GM18909 (cell line): ENCODE measurements around the gene SRGAP3.
"Not testable (repeated sequence)": the region's sequence is repeated elsewhere in the genome, so short reads cannot be mapped to it uniquely, and the experiment has no call there.

Experiments used
- ATAC-seq: cut with Tn5 transposase; IDR thresholded peaks from one replicate; pipeline ENCODE4 v1.9.1; 2021; ENCODE audit warnings: mild to moderate bottlenecking; ENCODE audit not compliant: unreplicated experiment, poor library complexity

SRGAP3 gene

DNA sequence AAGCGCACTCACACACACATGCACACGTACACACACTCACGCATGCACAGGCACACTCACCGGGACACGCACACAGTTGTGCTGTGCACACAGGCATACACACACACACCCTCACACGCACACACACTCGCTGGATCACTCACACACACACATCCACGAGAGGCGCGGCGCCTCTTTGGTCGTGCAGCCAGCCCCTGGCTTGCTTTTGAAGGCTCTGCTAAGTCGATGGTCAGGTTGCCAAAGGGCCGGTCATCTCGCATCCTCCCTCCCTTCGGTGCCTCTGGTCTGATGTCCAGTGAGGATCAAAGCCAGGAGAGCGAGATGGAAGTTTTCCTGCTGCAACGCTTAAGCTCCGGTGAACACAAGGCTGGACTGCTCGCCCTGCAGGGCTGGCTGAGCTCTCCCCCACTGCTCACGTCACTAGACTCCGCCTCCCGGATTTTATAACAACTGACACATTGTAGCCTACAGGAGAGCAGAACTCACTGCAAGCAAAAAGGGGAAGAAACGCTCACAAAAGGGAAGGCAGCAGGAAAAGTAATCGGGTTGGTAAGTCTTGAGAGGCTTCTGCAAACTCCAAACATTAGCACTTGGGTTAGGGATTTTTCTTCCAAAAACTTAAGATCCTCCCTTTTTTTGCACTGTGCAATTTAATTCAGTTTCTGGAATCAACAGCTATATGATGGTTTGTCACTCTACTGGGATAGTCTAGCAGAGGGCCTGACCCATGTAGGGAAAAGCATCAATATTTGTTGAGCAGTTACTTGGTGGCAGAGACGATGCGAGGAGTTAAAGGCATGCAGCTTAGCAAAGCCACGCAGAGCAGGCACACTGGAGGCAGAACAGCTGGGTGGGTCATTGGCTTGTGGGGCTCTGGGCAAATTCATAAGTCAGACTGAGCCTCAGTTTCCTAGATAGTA is at the start of gene SRGAP3:
Gene SRGAP3, minus strand, starts transcription at position 374 of the 920 bp plus-strand sequence. CDS start 695 bp downstream, outside the sequence.
- peak; percentile 100 for ATAC-seq

DNA sequence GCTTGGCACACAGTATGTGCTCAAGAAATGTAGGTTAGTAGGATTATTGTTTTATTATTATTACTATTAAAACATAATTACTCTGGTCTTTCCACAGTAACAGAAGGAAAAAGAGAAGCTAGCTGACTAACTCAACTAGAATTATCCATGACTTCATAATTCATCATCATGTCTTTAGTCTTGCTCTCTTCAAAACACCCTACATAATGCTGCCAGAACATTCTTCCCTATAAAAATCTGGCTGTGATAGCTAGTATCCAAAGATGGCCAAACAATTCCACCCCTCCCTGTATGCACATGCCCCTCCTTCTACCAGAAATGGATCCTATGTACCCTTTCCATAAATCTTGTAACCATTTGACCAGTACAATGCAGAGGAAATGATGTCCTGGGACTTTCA is 48.8 kb upstream of the SRGAP3 start:
- ATAC-seq: no peak

DNA sequence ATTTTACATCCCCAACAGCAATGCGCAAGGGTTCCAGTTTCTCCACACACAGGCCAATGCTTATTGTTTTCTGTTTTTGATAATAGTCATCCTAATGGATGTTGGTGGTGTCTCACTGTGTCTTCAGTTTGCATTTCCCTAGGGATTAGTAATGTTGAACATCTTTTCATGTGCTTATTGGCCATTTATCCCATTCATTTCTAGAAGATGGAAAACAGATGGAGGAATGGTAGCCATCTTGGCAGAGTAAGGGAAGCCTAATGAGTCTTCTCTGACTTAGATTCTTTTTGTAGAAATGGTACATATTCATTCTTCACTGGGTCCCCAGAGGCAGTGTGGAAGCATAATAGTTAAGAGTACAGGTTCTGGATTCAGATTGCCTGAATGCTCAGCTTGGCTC is 46.8 kb upstream of the SRGAP3 start:
- ATAC-seq: no peak

DNA sequence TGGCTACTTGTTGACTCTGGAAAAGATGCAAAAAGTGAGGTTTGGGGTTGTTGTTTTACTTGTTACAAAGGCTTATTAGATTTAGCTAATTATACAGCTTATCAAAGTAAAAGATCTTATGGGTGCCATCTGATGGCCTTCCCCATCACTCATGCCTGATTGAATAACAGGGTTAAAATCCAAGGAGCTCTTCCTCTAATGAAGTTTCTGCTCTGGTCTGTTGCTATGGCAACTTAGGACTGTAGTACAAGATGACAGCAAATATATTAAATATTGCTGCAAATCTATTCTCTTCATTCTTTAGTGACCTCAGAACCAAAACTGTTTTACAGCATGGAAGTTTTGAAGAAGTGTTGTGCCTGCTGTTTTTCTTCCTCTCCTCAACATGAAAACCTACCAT is 45.6 kb upstream of the SRGAP3 start:
- no peak for ATAC-seq

DNA sequence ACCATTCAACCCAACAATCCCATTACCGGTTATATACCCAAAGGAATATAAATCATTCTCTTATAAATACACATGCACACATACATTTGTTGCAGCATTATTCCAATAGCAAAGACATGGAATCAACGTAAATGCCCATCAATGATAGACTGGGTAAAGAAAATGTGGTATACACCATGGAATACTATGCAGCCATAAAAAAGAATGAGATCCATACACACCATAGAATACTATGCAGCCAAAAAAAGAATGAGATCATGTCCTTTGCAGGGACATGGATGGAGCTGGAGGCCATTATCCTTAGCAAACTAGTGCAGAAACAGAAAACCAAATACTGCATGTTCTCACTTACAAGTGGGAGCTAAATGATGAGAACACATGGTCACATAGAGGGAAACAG is 44.5 kb upstream of the SRGAP3 start:
- not testable (repeated sequence) for ATAC-seq

DNA sequence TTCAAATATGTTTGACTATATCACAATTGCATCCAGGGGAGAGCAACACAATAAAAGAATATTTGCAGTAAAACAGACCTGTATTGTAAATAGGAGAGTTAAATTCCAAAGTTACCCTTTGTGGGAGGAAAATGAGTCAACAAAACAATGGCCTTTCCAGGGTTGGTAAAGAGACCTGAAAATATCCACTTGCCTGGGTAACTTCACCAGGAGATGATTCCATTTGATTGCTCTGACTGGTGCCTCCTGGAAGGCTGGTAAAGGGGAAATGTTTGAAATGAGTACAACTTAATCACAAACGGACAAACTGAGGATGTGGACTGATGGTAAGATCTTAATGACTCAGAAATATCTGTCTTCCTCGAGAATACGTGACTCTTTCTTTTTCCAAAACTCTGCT is 43.6 kb upstream of the SRGAP3 start:
- no peak for ATAC-seq

DNA sequence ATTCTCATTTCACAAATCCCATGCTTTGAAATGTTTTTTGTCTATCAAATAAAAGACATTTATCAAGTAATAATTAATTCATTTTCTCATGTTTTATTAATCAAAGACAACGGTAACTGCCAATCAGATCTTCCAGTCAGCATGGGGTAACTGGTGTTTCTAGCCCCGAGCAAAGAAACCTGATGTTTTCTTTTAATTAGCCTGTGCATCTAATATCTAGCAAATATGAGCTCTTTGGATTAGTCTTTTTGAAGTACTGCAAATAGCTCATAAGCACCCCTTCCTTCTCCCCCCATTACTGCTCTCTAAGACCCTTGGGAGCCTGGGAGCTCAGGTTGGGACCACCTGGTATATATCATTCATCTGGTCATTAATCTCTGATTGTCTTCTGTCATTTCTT is 43.1 kb upstream of the SRGAP3 start:
- ATAC-seq: no peak

DNA sequence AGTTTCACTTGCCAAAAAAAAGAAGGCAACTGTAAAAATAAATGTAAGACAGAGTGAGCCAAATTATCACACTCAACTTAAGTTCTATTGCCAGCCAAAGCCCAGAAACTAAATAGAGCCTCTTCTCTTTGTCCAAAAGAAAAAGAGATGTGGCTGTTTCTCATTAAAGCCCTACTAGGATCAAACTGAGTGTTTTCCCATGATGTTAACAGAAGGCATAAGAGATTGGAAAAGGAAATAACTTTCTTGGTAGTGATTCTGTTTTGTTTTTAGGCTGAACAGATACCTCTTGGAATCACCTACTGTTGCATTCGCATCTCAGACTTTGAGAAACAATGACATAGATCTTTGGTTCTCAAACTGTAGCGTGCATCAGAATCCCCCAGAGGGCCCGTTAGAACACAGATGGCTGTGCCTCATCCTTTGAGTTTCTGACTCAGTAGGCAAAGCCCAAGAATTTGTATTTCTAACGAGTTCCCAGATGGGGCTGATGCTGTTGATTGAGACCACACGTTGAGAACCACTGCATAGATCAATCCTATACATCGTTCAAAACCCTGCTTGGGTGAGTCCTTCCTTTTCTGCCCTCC is 42.5 kb upstream of the SRGAP3 start:
- ATAC-seq: no peak

DNA sequence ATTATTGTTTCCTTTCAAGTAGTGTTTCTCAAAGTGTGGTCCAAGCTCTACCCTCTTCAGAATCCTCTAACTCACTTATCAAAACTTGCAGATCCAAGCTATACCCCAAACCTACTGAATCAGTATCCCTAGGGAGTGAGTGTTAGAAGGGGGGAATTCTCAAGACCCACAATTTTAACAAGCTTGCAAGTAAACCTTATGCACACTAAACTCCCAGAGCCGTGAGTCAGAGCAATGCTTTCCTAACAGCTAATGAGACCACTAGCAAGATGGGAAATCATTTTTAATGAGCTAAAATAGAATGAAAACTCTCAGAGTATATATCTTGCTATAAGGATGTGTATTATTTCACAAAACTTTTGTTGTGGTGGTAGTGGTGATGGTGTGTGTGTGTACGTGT is 41.1 kb upstream of the SRGAP3 start:
- ATAC-seq: no peak

DNA sequence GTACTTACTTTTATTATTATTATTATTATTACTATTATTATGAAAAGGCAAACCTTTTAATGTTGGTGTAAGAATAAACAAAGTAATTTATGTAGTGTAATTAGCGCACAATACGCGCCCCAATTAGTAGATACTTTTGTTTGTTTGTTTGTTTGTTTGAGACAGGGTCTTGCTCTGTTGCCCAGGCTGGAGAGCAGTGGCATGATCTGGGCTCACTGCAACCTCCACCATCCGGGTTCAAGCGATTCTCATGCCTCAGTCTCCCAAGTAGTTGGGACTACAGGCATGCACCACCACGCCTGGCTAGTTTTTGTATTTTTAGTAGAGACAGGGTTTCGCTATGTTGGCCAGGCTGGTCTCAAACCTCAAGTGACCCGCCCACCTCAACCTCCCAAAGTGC is 32.1 kb upstream of the SRGAP3 start:
- not testable (repeated sequence) for ATAC-seq

DNA sequence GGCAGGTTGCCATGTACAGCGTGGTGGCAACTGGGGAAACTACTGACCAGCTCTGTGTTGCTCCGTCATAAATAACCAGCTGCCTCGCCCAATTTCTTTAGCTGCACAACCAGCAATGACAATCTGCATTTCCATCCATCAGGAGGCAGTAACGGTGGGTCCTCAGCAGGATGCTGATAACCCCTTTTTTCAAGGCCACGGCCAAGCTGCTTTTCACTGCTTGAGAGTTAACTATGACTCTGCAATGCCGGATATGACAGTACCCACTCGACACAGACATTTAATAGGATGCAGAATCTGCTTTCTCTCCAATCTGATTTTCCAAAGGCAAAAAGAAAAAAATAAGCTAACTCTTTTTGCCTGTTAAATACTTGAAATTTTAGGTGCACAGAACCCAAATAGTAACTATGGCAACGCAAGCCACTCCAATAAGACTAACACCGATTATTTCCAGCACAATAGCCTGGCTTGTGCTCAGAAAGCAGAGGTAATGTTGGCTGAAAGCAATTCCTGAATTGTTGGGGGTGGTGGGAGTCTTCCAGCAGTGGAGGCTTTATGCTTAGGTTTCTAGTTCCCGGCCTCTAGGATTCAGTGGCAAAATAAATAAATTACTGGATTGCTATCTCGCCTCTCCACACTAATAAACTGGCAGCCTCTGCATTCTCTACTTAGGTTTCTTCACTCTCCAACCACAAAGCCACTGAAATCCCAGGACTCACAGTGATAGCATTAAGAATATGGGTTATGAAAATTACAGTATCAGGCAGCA is 31.2 kb upstream of the SRGAP3 start:
- no peak for ATAC-seq

DNA sequence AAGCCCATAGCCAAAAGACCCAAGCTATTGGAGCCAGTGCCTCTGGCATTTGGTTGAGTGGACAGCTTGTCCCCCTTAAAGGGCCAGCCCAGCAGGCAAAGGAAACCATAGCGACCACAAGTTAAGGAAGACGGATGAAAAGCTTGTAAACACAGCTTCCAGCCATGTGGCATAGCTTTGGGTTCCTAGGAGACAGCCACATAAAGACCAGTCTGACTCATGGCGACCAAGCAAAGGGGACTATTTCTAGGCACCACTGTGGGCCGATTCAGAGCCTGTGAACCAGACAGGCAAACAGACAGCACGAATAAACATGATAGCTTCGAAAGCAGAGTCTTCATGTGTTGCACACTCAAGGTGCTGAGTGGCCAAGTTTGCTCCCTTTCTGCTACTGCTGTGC is 30.5 kb upstream of the SRGAP3 start:
- no peak for ATAC-seq

DNA sequence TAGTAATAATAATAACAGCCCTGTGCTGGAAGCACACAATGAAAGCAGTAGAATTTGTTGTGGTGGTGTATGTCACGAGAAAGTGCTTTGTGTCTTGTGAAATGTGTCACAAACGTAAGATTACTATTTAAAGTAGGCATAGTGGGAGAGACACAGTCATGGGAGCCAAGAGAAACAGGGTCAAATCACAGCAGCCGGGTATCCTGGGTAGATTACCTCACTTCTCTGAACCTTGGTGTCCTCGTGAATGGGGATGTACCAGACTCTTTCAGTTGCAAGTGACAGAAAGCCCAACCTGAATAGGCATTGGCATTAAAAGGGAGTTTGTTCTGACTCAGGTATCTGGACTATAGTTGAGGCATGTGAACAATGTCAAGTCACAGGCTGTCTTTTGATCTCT is 29.1 kb upstream of the SRGAP3 start:
- no peak for ATAC-seq

DNA sequence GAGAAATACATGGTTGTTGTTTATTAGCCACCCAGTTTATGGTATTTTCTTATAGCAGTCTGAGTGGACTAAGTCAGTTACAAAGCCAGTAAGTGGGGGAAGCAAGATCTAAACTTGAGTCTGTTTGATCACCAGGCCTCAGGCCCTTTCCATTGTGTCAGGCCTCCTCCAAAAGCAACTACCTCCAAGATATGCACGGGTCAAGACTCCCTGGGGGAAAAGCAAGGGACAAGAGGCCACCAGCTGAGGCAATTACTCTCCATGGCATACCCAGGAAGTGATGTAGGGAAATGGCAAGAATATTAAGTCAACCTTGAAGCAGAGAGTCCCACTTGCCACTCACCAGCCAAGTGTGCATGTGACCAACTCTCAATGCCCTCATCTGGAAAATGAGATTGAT is 28.6 kb upstream of the SRGAP3 start:
- ATAC-seq: no peak

DNA sequence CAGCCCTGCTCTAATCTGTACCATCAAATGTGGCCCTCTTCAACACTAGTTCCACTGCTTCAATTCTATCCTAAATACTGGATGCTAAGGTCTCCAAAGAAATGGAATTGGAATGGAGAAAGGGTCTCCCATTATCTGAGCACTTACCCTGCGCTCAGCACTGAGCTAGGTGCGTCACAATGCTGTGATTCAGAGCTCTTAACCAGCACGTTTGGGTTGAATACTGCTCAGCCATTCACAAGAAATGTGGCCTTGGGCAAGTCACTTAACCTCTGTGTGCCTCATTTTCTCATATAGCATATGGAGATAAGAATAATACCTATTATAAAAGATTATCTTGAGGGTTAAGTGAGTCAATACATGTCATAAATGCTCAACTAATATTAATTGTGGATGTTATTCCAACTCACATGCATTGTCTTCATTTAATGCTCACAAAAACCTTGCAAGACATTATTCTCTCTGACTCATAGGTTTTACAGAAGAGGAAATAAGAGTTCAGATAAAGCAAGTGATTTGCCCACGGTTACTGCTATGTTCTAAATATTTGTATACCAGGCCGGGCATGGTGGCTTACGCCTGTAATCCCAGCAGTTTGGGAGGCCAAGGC is 27.4 kb upstream of the SRGAP3 start:
- no peak for ATAC-seq

DNA sequence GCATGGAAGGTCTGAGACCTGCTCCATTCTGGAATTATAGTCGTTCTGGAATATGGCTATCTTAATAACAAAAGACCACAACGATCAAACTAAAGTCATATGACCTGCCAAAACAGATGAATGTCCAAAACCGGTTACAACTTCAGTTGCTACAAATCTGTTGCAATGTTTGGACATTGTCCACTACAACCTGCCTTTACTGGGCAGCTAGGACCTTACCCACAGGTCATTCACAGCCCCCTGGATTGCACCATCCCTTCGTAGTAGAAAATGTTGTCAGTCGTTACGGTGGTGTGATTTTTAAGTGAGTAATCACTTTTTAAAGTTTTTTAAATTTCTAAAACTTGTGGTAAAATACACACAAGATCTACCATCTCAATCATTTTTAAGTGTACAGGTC is 22.5 kb upstream of the SRGAP3 start:
- ATAC-seq: no peak

DNA sequence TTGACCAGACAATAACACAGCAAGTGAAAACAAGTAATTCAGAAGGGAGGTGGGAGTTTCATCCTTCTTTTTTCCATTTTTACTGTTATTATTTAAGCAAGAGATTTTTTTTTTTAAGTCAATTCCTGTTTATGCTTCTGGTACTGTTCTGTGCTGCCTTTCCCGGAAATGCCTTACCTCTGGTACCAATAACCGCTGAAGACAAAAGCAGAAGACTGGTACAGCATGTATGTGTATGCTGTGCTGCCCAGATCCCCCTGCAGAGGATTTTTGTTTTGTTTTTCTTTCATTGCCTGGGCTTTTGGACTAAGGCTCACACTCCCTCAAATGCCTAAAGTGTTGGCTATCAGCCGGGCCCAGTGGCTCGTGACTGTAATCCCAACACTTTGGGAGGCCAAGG is 21.3 kb upstream of the SRGAP3 start:
- ATAC-seq: no peak

DNA sequence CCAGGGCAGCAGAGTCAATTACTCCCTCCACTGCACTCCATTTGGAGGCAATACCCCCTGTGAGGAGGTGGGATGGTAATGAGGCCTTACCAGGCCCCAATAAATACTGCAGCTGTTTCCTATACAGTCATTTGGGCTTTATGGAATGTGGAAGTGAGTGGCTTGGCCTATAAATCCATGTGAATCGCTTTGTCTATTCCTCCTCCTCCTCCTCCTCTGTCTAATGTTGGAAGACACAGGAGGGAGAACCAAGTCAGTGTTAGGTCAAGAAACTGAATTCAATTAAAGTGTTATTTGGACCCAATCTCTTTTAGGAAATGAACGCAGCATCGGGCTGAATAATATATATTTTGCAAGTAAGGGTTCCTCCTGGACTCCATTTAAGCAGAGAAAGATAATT is 17.3 kb upstream of the SRGAP3 start:
- ATAC-seq: no peak

DNA sequence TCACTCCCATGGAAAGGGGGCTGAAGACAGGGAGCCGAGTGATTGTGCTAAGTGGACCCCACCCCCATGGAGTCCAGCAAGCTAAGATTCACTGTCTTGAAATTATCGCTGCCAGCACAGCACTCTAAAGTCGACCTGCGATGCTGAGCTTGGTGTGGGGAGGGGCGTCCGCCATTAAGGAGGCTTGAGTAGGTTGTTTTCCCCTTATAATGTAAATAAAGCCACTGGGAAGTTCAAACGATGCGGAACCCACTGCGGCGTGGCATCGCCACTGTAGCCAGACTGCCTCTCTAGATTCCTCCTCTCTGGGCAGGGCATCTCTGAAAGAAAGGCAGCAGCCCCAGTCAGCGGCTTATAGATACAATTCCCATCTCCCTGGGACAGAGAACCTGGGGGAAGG is 10.9 kb upstream of the SRGAP3 start:
- ATAC-seq: no peak

DNA sequence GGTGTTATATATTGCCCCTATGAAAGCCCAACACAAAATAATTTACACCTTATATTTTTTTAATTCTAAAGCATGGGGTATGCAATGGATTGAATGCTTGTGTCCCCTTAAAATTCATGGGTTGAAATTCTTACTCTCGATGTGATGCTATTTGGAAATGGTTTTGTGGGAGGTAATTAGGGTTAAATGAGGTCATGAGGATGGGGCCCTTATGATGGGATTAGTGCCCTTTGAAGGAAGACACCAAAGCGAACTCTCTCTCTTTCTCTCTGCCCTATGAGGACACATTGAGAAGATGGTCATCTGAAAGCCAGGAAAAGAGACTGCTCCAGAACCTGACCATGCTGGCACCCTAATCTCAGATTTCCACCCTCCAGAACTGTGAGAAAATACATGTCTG is 7.6 kb upstream of the SRGAP3 start:
- ATAC-seq: no peak

DNA sequence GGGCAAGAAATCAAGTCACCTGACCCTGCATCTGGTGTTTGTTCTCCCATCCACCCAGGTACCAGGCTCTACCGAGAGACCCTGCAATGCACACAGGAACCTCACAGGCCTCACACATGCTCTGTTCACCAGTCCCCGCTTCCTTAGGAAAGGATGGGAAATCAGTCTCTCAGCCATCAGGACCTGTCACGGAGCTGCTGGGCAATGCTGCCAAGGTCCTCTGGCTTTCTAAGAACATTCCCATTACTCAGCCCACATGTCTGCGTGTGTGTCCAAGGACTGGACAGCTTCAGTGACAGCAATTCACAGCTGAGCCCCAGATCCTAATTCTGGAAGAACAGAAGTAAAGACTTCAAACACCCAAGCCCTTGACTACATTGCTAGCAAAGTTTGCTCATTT is 6.5 kb upstream of the SRGAP3 start:
- ATAC-seq: no peak
